ENCODE results near the gene SLC44A2. TPM values are rescaled to one million over a fixed set of nuclear protein-coding genes. Genes with fewer than 3 reads are reported as not detected.

SLC44A2 gene
- polyA plus RNA-seq, 1 donor (not counting 4 experiments of a cell fraction or from before 2014, with no cell fraction given) = 94.7 TPM

GRCh38 chr19:10618846-10619245 lies 6.5 kb upstream of the SLC44A2 start:
- no peak for TF ChIP-seq CTCF (optimal IDR thresholded peaks at IDR 0.05 in 1 of 3, IDR thresholded peaks at IDR 0.05 in 1 of 3, conservative IDR thresholded peaks at IDR 0.05 in 1 of 3; ENCODE audit: extremely low read depth in 1 of 3, insufficient read depth in 2 of 3, low read length in 3 of 3)
- no peak for TF ChIP-seq EZH2 (IDR thresholded peaks at IDR 0.05; ENCODE audit: low read length)
- Histone ChIP-seq H3K36me3 (ENCODE audit: control insufficient read depth in 2 of 2, extremely low read depth in 1 of 2, insufficient read depth in 2 of 2, low read length in 2 of 2) (no peaks in the 10 kb centered on the region), H3K79me2 (ENCODE audit: control insufficient read depth, insufficient read depth, low read length) (no peaks in the 10 kb centered on the region), H3K27ac (ENCODE audit: control insufficient read depth, insufficient read depth, low read length) (no peak overlapping the region), H4K20me1 (ENCODE audit: control insufficient read depth, extremely low read depth, insufficient read depth, low read length) (no peaks in the 10 kb centered on the region), H3K27me3 (ENCODE audit: control insufficient read depth, extremely low read depth, insufficient read depth, low read length) (no peaks in the 10 kb centered on the region), H2AFZ (ENCODE audit: control insufficient read depth, low read length) (no peak overlapping the region), H3K9me1 (ENCODE audit: control insufficient read depth, extremely low read depth, insufficient read depth, low read length) (no peaks in the 10 kb centered on the region), H3K9me3 (ENCODE audit: control insufficient read depth, low read depth, low read length) (no peaks in the 10 kb centered on the region), H3K9ac (ENCODE audit: control insufficient read depth, extremely low read depth, insufficient read depth, low read length) (no peak overlapping the region), H3K4me2 (ENCODE audit: control insufficient read depth, extremely low read depth, insufficient read depth, low read depth, low read length) (no peak overlapping the region), H3K4me3 (ENCODE audit: control insufficient read depth in 2 of 3, extremely low read depth in 1 of 3, insufficient read depth in 2 of 3, low read depth in 1 of 3, low read length in 3 of 3) (no peak overlapping the region), H3K4me1 (ENCODE audit: control insufficient read depth, extremely low read depth, insufficient read depth, low read length) (peaks cover 23% of the 10 kb centered on the region)
- FAIRE-seq (no peak), DNase-seq (ENCODE audit: low read depth, low spot score) (no peak)
- dilution Hi-C loops (cut with MboI; ENCODE audit: extremely low pct_ligation_motif_present, low sequenced_read_pairs) = no loop called here

- DNase-seq (ENCODE audit: low read depth, low spot score) = no peak
- Histone ChIP-seq H4K20me1 (ENCODE audit: control insufficient read depth, extremely low read depth, insufficient read depth, low read length) (no peaks in the 10 kb centered on the region), H3K36me3 (ENCODE audit: control insufficient read depth in 2 of 2, extremely low read depth in 1 of 2, insufficient read depth in 2 of 2, low read length in 2 of 2) (no peaks in the 10 kb centered on the region), H2AFZ (ENCODE audit: control insufficient read depth, low read length) (no peak overlapping the region), H3K79me2 (ENCODE audit: control insufficient read depth, insufficient read depth, low read length) (peaks cover 8% of the 10 kb centered on the region), H3K9me3 (ENCODE audit: control insufficient read depth, low read depth, low read length) (no peaks in the 10 kb centered on the region), H3K9me1 (ENCODE audit: control insufficient read depth, extremely low read depth, insufficient read depth, low read length) (no peaks in the 10 kb centered on the region), H3K27ac (ENCODE audit: control insufficient read depth, insufficient read depth, low read length) (no peak overlapping the region), H3K4me2 (ENCODE audit: control insufficient read depth, extremely low read depth, insufficient read depth, low read depth, low read length) (no peak overlapping the region), H3K4me1 (ENCODE audit: control insufficient read depth, extremely low read depth, insufficient read depth, low read length) (peaks cover 32% of the 10 kb centered on the region), H3K27me3 (ENCODE audit: control insufficient read depth, extremely low read depth, insufficient read depth, low read length) (no peaks in the 10 kb centered on the region), H3K4me3 (ENCODE audit: control insufficient read depth in 2 of 3, extremely low read depth in 1 of 3, insufficient read depth in 2 of 3, low read depth in 1 of 3, low read length in 3 of 3) (no peak overlapping the region), H3K9ac (ENCODE audit: control insufficient read depth, extremely low read depth, insufficient read depth, low read length) (no peak overlapping the region)
- TF ChIP-seq EZH2 (IDR thresholded peaks at IDR 0.05; ENCODE audit: low read length) = no peak
- TF ChIP-seq CTCF (optimal IDR thresholded peaks at IDR 0.05 in 1 of 3, IDR thresholded peaks at IDR 0.05 in 1 of 3, conservative IDR thresholded peaks at IDR 0.05 in 1 of 3; ENCODE audit: extremely low read depth in 1 of 3, insufficient read depth in 2 of 3, low read length in 3 of 3) = no peak
- no peak for FAIRE-seq
- dilution Hi-C loops (cut with MboI; ENCODE audit: extremely low pct_ligation_motif_present, low sequenced_read_pairs) = no loop called here
Measured at GRCh38 chr19:10620786-10621185, 4.6 kb upstream of the SLC44A2 start.
